Measurements from ENCODE around the gene GYS2.

GYS2 gene

DNA sequence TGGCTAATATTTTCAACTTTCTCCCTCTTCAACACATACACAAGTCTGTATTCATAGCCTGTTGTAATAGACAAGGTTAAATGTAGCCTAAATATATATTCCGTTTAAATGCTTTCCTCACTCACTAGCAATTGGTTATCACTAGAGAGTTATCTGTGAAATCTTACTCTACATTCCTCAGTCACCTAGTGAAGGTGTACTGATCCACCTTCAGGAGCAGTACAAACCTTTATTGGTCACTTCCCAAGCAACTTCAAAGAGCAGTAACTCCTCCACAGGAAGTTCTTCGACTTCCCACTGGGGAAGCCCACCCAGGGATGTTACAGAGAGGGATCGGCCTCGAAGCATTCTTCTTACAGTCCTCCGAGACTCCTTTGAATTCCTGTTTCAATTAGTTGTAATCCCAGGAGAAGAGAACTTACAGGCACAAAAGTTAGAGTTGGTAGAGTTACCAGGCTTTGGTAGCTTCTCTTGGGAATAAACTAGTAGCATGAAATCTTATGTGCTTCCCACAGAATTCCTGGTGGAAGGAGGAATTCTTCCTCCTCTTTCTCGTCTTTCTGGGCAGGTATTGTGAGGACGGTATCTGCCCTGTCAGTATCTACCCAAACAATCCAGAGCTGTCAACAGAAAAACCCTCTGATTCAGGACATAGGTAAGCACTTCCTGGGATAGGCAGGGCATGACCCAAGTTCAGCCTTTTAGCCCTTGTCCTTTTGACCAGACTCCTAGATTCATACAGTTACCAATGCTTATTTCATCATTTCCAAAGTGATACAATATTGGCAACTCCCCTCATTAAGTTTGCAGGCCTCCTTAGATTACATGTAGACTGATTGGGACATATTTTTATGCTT, at the start of gene GYS2:
TSS of gene GYS2 (minus strand) at position 603 of the 857 bp plus-strand sequence. CDS start at position 348, 255 bp downstream.
- no peak for TF ChIP-seq GATA3 (IDR thresholded peaks at IDR 0.05; ENCODE audit: low read depth, low read length)
- no peak for TF ChIP-seq GATA2 (IDR thresholded peaks at IDR 0.05; ENCODE audit: low read depth, low read length)

DNA sequence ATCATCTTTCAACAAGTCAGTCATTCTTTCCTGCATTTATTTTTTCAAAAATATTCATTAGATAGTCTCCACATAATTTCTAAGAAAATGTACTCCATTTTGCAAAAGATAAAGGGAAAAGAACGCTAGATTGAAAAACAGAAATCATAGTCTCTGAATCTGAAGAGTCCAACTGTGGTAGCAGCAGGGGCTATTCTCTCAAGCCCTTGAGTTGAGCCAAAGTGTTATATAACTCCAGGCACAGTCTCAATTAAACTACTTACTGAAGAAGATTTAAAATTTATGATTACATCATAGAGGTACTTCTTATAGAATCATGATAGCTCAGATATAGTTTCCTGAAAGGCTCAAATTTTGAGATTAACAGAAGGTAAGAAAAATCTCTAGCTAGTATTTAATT, 47.2 kb upstream of the GYS2 start:
- TF ChIP-seq GATA3 (IDR thresholded peaks at IDR 0.05; ENCODE audit: low read depth, low read length): no peak
- TF ChIP-seq GATA2 (IDR thresholded peaks at IDR 0.05; ENCODE audit: low read depth, low read length): no peak

DNA sequence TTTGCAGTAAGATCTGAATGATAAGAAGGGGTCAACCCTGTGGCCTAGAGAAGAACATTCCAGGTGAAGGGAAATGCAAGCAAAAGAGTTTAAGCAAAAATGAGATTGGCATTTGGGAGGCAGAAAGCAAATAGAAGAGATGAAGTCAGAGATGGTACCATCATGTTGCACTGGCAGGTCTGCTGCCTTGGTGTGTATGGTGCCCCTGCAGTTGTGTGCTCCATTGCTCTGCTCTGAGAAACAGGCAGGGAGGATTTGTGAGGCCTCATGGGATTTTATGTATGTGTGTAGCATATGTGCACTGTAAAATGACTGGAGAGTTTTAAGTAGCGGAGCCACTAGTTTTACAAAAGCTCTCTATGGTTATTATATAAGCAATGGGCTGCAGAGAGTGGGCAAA, 46.4 kb upstream of the GYS2 start:
- TF ChIP-seq GATA2 (IDR thresholded peaks at IDR 0.05; ENCODE audit: low read depth, low read length) (peak; percentile 29; the same call in 1 of the 2 replicates), GATA3 (IDR thresholded peaks at IDR 0.05; ENCODE audit: low read depth, low read length) (no peak)

DNA sequence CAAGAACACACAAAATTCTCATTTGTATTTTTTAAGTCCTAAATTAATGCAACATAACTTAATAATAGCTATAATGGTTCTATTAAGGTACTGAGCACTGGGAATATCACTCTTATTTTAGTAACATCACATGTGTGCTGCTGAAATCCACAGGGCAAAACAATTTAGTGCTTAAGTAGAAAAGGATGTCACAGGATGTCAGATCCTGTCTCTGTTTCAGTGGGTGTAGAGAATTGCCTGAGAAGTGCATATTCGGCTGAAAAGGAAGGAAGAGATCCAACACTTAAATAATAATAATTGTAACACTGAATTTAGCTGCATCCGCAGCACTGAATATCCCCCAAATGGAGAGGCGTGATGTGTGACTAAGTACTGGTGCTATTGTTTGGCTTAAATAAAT, 44.4 kb upstream of the GYS2 start:
- TF ChIP-seq GATA2 (IDR thresholded peaks at IDR 0.05; ENCODE audit: low read depth, low read length) (no peak), GATA3 (IDR thresholded peaks at IDR 0.05; ENCODE audit: low read depth, low read length) (no peak)

DNA sequence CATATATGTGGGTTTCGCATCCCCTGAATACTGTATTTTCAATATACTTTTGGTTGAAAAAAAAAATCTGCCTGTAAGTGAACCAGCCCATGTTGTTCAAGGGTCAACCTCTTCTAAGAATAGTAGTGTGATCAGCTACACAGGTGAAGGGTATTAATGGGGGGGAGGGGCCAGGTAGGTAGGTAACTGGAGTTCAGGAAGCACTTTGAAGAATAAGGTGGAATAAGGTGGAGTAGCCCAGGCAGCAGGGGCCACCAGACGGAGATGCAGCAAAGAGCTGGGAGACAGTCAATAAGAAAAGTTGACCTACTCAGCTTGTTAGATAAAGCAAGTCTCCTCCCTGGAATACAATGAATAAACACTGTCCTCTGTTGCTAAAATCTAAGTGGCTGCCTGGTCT, 43.7 kb upstream of the GYS2 start:
- TF ChIP-seq GATA2 (IDR thresholded peaks at IDR 0.05; ENCODE audit: low read depth, low read length) (no peak), GATA3 (IDR thresholded peaks at IDR 0.05; ENCODE audit: low read depth, low read length) (no peak)

DNA sequence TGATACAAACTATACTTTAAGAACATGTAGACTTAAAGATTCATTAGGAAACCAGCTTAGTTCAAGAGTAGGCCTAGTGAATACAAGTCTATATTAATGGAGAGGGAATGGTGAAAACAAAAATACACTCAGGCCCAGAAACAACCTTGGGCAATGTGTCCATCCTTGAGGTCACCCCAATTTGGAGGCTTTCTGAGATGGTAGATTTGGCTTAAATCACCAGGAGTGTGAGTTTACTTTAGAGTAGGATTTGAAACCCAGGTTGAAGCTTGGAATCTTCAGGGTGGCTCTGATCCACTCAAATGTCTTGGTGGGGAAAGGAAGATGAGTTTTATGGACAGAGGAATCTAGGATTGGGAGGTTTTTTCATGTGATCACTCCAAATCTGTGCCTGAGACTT, 42.5 kb upstream of the GYS2 start:
- TF ChIP-seq GATA3 (IDR thresholded peaks at IDR 0.05; ENCODE audit: low read depth, low read length) (no peak), GATA2 (IDR thresholded peaks at IDR 0.05; ENCODE audit: low read depth, low read length) (no peak)

DNA sequence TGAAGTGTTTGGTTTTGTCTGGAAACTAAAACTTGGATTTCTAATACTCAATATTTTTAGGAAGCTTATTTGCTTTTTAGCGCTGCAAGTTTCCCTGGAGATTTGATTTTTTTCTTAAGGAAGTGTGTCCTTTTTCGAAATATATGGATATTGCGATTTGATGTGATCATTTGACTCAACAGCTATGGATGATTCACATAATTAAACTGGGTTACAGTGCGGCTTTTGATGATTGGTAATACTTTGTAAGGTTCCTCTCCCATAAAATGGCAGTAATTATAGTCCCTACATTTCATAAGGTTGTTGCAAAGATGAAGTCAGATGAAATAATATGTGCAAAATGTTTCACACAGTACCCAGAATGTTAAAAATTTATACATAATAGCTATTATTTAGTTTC, 39.9 kb upstream of the GYS2 start:
- TF ChIP-seq GATA2 (IDR thresholded peaks at IDR 0.05; ENCODE audit: low read depth, low read length): no peak
- no peak for TF ChIP-seq GATA3 (IDR thresholded peaks at IDR 0.05; ENCODE audit: low read depth, low read length)

DNA sequence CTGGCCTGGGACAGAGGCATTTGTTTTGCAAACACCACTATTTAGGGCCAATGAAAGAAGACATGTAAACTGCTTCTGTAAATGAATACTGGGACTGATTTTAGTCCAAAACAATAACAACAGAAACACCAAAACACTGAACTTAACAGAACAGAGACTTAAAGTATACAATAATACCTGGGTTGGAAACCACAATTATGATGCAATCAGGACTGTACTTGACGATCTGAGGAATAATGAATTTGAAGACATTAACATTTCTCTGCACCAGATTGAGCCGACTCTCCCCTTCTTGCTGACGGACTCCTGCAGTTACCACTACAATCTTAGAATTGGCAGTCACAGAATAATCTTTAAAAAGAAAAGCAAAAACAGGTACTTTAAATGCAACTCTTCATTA, 39.1 kb upstream of the GYS2 start:
- TF ChIP-seq GATA2 (IDR thresholded peaks at IDR 0.05; ENCODE audit: low read depth, low read length): no peak
- no peak for TF ChIP-seq GATA3 (IDR thresholded peaks at IDR 0.05; ENCODE audit: low read depth, low read length)

DNA sequence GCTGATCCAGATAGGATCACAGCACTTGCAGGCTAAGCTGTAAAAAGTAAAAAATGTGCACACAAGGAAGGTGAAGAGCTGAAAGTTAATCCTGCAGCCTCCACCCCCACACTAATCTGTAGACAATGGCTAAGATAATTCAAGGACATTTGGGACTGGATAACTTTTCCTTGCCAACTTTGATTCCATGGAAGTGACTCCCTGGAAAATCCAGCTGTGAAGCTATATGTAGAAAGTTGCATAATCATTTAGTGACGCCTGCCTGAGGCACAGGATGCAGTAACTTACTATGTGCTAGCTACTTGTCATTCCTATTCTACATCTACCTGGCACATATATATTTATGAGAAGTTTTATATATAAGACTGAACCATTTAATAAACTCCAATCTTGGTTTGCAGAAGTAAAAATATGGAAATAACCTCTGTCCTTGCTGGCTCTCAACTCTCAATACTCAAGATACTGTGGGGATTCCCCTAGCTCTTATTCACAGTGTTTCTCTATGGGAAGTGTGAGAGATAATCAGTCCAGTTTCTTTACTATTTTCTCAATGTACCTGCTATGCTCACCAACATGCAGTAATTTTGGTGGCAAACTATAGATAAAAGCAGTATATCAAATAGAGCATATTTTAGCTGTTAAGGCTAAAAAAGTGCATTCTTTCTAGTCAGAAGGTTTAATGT, 38.2 kb upstream of the GYS2 start:
- no peak for TF ChIP-seq GATA3 (IDR thresholded peaks at IDR 0.05; ENCODE audit: low read depth, low read length)
- no peak for TF ChIP-seq GATA2 (IDR thresholded peaks at IDR 0.05; ENCODE audit: low read depth, low read length)

DNA sequence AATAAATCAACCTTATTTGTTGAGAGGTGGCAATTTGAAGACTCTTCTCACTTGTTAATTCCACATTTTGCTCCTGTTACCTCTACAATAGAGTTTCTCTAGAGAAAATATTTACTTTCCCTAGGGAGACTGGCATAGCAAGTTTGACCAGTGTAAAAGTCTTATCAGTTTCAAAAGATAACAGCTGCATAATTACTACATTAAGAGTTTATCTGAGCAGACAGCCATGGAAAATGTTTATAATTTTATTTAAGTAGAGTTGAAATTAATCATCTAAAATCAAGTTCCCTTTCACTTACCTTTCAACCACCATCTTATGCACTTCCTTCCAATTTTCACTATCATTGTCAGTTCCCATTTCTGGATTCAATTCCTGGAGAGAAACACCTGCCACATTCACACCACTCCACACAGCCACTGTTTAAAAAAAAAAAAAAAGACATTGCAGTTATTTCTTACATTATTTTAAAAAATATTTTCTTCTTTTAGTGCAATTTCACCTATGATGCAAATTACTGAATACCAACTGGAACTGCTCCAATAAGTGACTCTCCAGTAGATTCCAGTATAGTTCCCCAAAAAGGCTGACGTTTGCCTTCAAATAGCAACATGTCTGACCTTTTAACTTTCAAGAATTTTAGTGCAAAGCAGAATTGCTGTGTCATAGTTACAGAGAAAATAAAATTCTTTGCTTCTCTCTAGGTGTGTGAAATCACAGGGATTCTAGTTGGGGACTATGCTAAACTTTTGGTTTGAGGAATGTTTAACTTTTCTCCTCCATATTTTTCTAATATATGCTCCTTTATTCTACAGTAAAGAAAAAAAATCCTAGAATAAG, 33.6 kb upstream of the GYS2 start:
- no peak for TF ChIP-seq GATA2 (IDR thresholded peaks at IDR 0.05; ENCODE audit: low read depth, low read length)
- no peak for TF ChIP-seq GATA3 (IDR thresholded peaks at IDR 0.05; ENCODE audit: low read depth, low read length)

DNA sequence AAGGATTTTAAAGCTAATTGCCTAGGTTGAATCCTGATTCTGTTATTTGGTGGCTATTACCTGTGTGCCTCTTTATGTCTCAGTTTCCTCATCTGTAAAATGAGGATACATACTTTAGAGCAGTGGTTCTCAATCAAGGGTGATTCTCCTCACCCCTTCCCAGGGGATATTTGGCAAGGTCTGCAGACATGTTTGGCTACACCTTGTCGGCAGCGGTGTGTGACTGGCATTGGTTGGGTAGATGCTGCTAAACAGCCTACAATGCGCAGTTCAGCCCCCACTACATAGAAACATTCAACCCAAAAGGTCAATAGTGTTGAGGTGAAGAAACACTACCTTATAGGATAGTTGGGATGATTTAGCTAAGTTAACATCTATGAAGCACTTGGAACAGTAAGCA, 29.6 kb upstream of the GYS2 start:
- TF ChIP-seq GATA3 (IDR thresholded peaks at IDR 0.05; ENCODE audit: low read depth, low read length) (no peak), GATA2 (IDR thresholded peaks at IDR 0.05; ENCODE audit: low read depth, low read length) (no peak)

DNA sequence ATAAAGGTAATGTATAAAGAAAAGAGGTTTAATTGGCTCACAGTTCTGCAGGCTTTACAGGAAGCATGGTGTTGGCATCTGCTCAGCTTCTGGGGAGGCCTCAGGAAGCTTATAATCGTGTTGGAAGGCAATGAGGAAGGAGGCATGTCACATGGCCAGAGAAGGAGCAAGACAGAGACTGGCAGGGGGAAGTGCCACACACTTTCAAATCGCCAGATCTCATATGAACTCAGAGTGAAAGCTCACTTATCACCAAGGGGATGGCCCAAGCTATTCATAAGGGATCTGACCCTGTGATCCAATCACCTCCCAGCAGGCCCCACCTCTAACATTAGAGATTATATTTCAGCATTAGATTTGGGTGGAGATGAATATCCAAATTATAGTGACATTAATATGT, 26.7 kb upstream of the GYS2 start:
- TF ChIP-seq GATA3 (IDR thresholded peaks at IDR 0.05; ENCODE audit: low read depth, low read length) (no peak), GATA2 (IDR thresholded peaks at IDR 0.05; ENCODE audit: low read depth, low read length) (no peak)

DNA sequence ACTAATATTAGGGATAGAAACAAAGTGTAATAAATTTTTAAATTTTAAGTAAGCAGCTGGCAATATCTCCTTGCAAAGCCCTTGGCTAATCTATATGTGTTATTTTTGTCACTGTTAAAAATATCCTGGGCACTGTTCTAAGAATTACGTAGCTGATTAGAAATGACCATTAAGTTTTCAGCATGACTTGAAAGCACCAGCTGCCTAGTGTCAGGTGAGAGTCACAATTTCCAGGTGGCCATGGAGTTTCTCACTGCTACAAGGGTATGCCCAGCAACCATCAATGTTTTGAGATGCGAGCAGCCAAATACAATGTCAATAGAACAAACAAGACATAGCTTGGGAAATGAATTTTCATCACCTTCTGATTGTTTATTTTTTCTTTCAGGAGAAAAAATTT, 23.3 kb upstream of the GYS2 start:
- TF ChIP-seq GATA3 (IDR thresholded peaks at IDR 0.05; ENCODE audit: low read depth, low read length) (no peak), GATA2 (IDR thresholded peaks at IDR 0.05; ENCODE audit: low read depth, low read length) (no peak)

DNA sequence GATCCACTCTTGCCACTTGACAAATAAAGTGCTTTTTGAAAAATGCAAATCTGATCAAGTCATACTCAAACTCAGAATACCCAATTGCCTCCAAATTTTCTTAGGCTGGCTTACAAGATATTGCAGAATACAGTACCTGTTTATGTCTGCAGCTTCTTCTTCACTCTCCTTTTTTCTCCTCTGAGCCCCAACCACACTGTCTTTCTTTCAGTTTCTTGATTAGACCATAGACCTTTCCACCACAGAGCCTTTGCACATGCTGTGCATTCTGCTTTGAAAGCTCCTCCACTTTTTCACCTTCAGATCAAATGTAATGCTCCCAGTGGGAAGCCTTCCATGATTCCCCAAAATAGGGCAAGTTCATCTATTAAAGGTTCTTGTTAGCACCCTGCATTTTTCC, 13.9 kb upstream of the GYS2 start:
- TF ChIP-seq GATA2 (IDR thresholded peaks at IDR 0.05; ENCODE audit: low read depth, low read length) (no peak), GATA3 (IDR thresholded peaks at IDR 0.05; ENCODE audit: low read depth, low read length) (no peak)
